ENCODE measurements around the gene GNG4. TPM values are rescaled to one million over a fixed set of nuclear protein-coding genes. Genes with fewer than 3 reads are reported as not detected.

GNG4 gene
- polyA plus RNA-seq, 4 donors, result 1.6 to 50.7 (median 5.2) TPM

DNA sequence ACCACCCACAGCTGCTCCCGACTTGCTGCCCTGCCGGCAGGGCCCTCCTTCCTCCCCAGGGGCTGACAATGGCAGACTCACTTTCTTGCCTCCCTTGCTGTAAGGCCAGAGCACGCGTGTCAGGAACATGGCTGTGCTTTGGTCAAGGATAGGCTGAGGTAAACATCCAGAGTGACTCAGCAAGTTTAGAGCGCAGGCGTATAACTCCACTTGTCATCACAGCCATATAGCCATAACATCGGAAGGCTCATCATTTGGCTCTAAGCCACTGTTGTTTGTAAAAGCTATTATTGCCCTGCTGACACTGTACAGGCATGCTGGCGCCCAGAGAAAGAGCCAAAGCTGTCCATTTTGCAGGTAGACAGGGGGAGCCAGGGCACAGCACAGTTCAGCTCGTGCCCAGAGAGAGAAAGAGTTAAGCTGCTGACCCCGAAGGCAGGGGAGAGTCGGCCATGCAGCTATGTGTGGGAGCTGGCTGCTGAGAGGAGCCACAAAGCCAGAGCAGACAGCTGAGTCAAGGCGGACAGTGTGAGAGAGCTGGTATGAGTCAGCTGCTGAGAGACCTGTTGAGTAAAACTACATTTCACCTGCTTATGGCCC is 60.6 kb downstream of the GNG4 start:
- H3K27ac ChIP-seq (ENCODE audit: low read depth in 1 of 3, low read length in 2 of 3), result no peak overlapping the region
- H3K36me3 ChIP-seq (ENCODE audit: control insufficient read depth in 3 of 3, insufficient read depth in 2 of 3, low read depth in 1 of 3, low read length in 3 of 3), result peaks cover 0 to 15% (median 0%) of the 10 kb centered on the region in 3 donors
- H3K27me3 ChIP-seq (ENCODE audit: control insufficient read depth in 3 of 3, insufficient read depth in 3 of 3, low read length in 3 of 3), result no peaks in the 10 kb centered on the region
- H3K9me3 ChIP-seq (ENCODE audit: control insufficient read depth in 2 of 2, insufficient read depth in 1 of 2, low read depth in 1 of 2, low read length in 1 of 2), result peaks cover 0 to 24% of the 10 kb centered on the region in 2 donors
- FAIRE-seq (no peak), DNase-seq (no peak)
- H3K4me1 ChIP-seq (ENCODE audit: control insufficient read depth in 3 of 3, insufficient read depth in 2 of 3, low read depth in 1 of 3, low read length in 2 of 3), result no peaks in the 10 kb centered on the region
- WGBS, 3 donors, result 87 to 89% (median 88%) methylated on average over 12 of the region's 12 CpGs
- no peak overlapping the region for H3K4me3 ChIP-seq (ENCODE audit: low read depth in 1 of 3, low read length in 3 of 3)

DNA sequence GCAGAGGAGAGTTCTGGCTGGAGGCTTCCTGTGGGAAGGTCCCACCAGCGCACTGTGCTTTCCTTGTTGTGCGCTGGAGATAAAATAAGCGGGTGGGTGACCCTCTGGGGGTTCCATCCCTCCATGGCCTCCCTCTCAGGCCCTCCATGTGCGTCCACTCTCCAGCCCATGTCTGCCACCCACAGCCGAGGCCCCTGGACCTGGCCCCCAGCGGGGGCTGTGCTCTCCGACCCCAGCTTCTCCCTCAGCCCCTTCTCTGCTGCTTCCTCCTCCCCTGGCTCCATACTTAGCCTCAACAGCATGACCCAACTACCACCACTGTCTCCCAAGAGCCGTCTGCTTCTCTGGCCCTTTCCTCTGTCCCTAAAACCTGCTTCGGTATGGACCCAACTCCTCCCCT is 61.4 kb downstream of the GNG4 start:
- Histone ChIP-seq H3K27me3 (ENCODE audit: control insufficient read depth in 3 of 3, insufficient read depth in 3 of 3, low read length in 3 of 3) (no peaks in the 10 kb centered on the region), H3K27ac (ENCODE audit: low read depth in 1 of 3, low read length in 2 of 3) (no peak overlapping the region), H3K4me1 (ENCODE audit: control insufficient read depth in 3 of 3, insufficient read depth in 2 of 3, low read depth in 1 of 3, low read length in 2 of 3) (no peaks in the 10 kb centered on the region), H3K4me3 (ENCODE audit: low read depth in 1 of 3, low read length in 3 of 3) (no peak overlapping the region), H3K36me3 (ENCODE audit: control insufficient read depth in 3 of 3, insufficient read depth in 2 of 3, low read depth in 1 of 3, low read length in 3 of 3) (peaks cover 0 to 15% (median 0%) of the 10 kb centered on the region in 3 donors), H3K9me3 (ENCODE audit: control insufficient read depth in 2 of 2, insufficient read depth in 1 of 2, low read depth in 1 of 2, low read length in 1 of 2) (peaks cover 0 to 24% of the 10 kb centered on the region in 2 donors)
- DNase-seq (no peak), FAIRE-seq (no peak)
- WGBS, 3 donors, result 84 to 95% (median 93%) methylated on average over 8 to 9 of the region's 9 CpGs

DNA sequence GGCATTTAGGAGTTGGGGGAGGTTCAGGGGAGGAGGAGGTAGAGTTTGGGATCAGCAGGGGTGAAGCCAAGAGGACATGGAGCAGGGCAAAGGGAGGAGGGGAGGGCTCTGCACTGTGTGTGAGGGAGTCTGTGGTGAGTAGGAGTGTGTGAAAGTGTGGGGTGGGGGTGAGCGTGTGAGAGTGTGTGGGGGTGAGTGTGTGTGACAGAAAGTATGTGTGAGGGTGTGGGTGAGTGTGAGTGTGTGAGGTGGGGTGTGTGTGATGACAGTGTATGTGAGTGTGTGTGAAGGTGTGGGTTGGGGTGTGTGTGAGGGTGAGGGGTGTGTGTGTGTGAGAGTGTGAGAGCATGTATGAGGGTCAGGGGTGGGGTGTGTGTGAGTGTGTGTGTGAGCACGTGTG is 62.6 kb downstream of the GNG4 start:
- WGBS, 3 donors, result 87 to 95% (median 91%) methylated on average over 2 of the region's 2 CpGs
- no peak for FAIRE-seq
- no peak overlapping the region for H3K27ac ChIP-seq (ENCODE audit: low read depth in 1 of 3, low read length in 2 of 3)

DNA sequence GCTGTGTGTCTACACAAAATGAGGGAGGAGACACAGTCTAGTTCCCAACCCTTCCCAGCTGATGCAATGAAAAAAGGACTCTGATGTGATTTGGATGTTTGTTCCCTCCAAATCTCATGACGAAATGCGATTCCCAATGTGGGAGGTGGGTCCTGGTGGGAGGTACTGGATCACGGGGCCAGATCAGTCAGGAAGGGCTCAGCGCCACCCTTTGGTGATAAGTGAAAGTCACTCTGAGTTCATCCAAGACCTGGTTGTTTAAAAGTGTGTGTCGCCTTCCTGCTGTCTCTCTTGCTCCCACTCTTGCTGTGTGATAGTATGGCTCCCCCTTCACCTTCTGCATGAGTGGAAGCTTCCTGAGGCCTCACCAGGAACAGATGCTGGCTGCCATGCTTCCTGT is 63.2 kb downstream of the GNG4 start:
- Histone ChIP-seq H3K9me3 (ENCODE audit: control insufficient read depth in 2 of 2, insufficient read depth in 1 of 2, low read depth in 1 of 2, low read length in 1 of 2) (peaks cover 0 to 24% of the 10 kb centered on the region in 2 donors), H3K27ac (ENCODE audit: low read depth in 1 of 3, low read length in 2 of 3) (no peak overlapping the region), H3K27me3 (ENCODE audit: control insufficient read depth in 3 of 3, insufficient read depth in 3 of 3, low read length in 3 of 3) (no peaks in the 10 kb centered on the region), H3K4me3 (ENCODE audit: low read depth in 1 of 3, low read length in 3 of 3) (no peak overlapping the region), H3K4me1 (ENCODE audit: control insufficient read depth in 3 of 3, insufficient read depth in 2 of 3, low read depth in 1 of 3, low read length in 2 of 3) (no peaks in the 10 kb centered on the region), H3K36me3 (ENCODE audit: control insufficient read depth in 3 of 3, insufficient read depth in 2 of 3, low read depth in 1 of 3, low read length in 3 of 3) (peaks cover 0 to 16% (median 0%) of the 10 kb centered on the region in 3 donors)
- no peak for DNase-seq
- no peak for FAIRE-seq
- 78 to 91% (median 88%) methylated on average over 5 of the region's 5 CpGs for WGBS, 3 donors

More for the DNA sequence above, 62.6 kb downstream of the GNG4 start:
- no peaks in the 10 kb centered on the region for H3K27me3 ChIP-seq (ENCODE audit: control insufficient read depth in 3 of 3, insufficient read depth in 3 of 3, low read length in 3 of 3)
- peaks cover 0 to 24% of the 10 kb centered on the region in 2 donors for H3K9me3 ChIP-seq (ENCODE audit: control insufficient read depth in 2 of 2, insufficient read depth in 1 of 2, low read depth in 1 of 2, low read length in 1 of 2)
- H3K36me3 ChIP-seq (ENCODE audit: control insufficient read depth in 3 of 3, insufficient read depth in 2 of 3, low read depth in 1 of 3, low read length in 3 of 3), result peaks cover 0 to 16% (median 0%) of the 10 kb centered on the region in 3 donors
- H3K4me3 ChIP-seq (ENCODE audit: low read depth in 1 of 3, low read length in 3 of 3), result no peak overlapping the region
- H3K4me1 ChIP-seq (ENCODE audit: control insufficient read depth in 3 of 3, insufficient read depth in 2 of 3, low read depth in 1 of 3, low read length in 2 of 3), result no peaks in the 10 kb centered on the region
- no peak for DNase-seq

DNA sequence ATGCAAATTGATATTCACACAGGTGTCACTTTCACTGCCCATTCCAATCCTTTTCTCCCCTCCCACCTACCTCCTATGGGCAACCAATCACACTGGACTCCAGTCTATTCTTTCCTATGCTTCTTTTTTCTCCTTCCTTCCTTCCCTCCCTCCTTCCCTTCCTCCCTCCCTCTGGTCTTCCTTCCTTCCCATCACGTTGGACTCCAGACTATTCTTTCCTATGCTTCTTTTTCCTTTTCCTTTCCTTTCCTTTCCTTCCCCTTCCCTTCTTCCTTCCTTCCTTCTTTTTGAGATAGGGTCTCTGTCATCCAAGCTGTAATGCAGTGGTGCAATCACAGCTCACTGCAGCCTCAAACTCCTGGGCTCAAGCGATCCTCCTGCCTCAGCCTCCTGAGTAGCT is 64.6 kb downstream of the GNG4 start:
- 64 to 70% (median 66%) methylated on average over 2 of the region's 2 CpGs for WGBS, 3 donors
- H3K27me3 ChIP-seq (ENCODE audit: control insufficient read depth in 3 of 3, insufficient read depth in 3 of 3, low read length in 3 of 3), result no peaks in the 10 kb centered on the region
- no peak for FAIRE-seq

DNA sequence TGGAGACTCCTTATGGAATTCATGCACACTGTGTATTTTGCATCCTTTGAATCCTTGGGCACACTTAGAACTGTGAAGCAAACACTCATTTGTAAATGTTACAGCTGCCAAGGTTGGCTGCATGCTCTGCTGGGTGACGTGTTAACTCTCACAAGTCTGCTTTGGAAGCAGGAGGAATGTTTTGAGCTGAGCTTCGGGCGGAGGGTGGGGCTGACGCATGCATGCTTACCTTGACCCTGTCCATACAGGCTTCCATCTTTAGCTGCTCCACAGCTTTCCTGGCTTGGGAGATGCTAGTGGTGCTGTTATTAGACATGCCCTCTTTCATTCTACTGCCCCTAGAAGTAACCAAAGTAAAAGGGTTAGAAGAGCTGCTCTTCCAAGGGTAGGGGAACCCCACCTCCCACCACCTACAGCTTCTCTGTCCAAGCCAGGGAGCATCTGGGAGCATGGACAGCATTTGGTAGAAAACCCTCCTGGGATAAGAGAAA is 66.0 kb downstream of the GNG4 start:
- Histone ChIP-seq H3K9me3 (ENCODE audit: control insufficient read depth in 2 of 2, insufficient read depth in 1 of 2, low read depth in 1 of 2, low read length in 1 of 2) (peaks cover 0 to 11% of the 10 kb centered on the region in 2 donors), H3K27ac (ENCODE audit: low read depth in 1 of 3, low read length in 2 of 3) (no peak overlapping the region), H3K4me1 (ENCODE audit: control insufficient read depth in 3 of 3, insufficient read depth in 2 of 3, low read depth in 1 of 3, low read length in 2 of 3) (no peaks in the 10 kb centered on the region), H3K27me3 (ENCODE audit: control insufficient read depth in 3 of 3, insufficient read depth in 3 of 3, low read length in 3 of 3) (no peaks in the 10 kb centered on the region), H3K36me3 (ENCODE audit: control insufficient read depth in 3 of 3, insufficient read depth in 2 of 3, low read depth in 1 of 3, low read length in 3 of 3) (peaks cover 0 to 9% (median 0%) of the 10 kb centered on the region in 3 donors), H3K4me3 (ENCODE audit: low read depth in 1 of 3, low read length in 3 of 3) (no peak overlapping the region)
- no peak for DNase-seq
- no peak for FAIRE-seq
- WGBS, 3 donors, result 69 to 77% (median 69%) methylated on average over 4 of the region's 4 CpGs

More for the DNA sequence above, 64.6 kb downstream of the GNG4 start:
- peaks cover 0 to 12% (median 0%) of the 10 kb centered on the region in 3 donors for H3K36me3 ChIP-seq (ENCODE audit: control insufficient read depth in 3 of 3, insufficient read depth in 2 of 3, low read depth in 1 of 3, low read length in 3 of 3)
- peaks cover 0 to 24% of the 10 kb centered on the region in 2 donors for H3K9me3 ChIP-seq (ENCODE audit: control insufficient read depth in 2 of 2, insufficient read depth in 1 of 2, low read depth in 1 of 2, low read length in 1 of 2)
- no peak overlapping the region for H3K4me3 ChIP-seq (ENCODE audit: low read depth in 1 of 3, low read length in 3 of 3)
- H3K4me1 ChIP-seq (ENCODE audit: control insufficient read depth in 3 of 3, insufficient read depth in 2 of 3, low read depth in 1 of 3, low read length in 2 of 3), result no peaks in the 10 kb centered on the region
- H3K27ac ChIP-seq (ENCODE audit: low read depth in 1 of 3, low read length in 2 of 3), result no peak overlapping the region
- DNase-seq, result no peak

DNA sequence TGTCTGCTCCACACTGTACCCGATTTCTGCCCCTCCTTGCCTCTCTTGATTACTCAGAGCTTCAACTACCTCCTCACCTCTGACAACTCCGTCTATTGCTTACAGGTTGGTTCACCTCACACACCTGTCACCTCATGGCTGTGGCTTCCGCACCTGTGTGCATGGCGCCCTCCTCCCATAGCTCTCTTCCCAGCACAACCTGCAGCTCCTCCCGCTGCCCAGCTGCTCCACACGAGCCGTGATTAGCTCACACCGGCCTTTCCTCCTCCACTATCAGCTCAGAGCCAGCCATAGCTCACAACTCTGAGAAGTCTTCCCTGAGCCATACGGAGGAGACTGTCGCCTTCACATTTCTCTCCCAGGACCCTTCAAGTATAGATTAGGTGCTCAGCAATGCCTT is 67.5 kb downstream of the GNG4 start:
- Histone ChIP-seq H3K27ac (ENCODE audit: low read depth in 1 of 3, low read length in 2 of 3) (no peak overlapping the region), H3K9me3 (ENCODE audit: control insufficient read depth in 2 of 2, insufficient read depth in 1 of 2, low read depth in 1 of 2, low read length in 1 of 2) (peaks cover 0 to 4% of the 10 kb centered on the region in 2 donors), H3K36me3 (ENCODE audit: control insufficient read depth in 3 of 3, insufficient read depth in 2 of 3, low read depth in 1 of 3, low read length in 3 of 3) (peaks cover 0 to 9% (median 0%) of the 10 kb centered on the region in 3 donors), H3K27me3 (ENCODE audit: control insufficient read depth in 3 of 3, insufficient read depth in 3 of 3, low read length in 3 of 3) (no peaks in the 10 kb centered on the region), H3K4me1 (ENCODE audit: control insufficient read depth in 3 of 3, insufficient read depth in 2 of 3, low read depth in 1 of 3, low read length in 2 of 3) (no peaks in the 10 kb centered on the region), H3K4me3 (ENCODE audit: low read depth in 1 of 3, low read length in 3 of 3) (no peak overlapping the region)
- FAIRE-seq, result no peak
- 86 to 89% (median 87%) methylated on average over 10 of the region's 10 CpGs for WGBS, 3 donors
- DNase-seq, result no peak

DNA sequence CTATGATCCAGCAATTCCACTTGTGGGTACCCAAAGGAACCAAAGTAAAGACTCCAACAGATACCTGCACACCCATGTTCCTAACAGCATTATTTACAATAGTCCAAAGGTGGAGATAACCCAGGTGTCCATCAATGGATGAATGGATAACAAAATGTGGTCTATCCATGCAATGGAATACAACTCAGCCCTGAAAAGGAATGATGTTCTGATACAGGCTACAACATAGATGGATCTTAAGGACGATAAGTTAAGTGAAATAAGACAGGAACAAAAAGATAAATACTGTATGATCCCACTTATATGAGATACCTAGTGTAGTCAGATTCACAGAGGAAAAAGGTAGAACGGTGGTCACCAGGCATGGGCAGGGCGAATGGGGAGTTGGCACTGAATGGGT is 69.7 kb downstream of the GNG4 start:
- DNase-seq, result no peak
- no peaks in the 10 kb centered on the region for H3K9me3 ChIP-seq (ENCODE audit: control insufficient read depth in 2 of 2, insufficient read depth in 1 of 2, low read depth in 1 of 2, low read length in 1 of 2)
- 86 to 90% (median 90%) methylated on average over 3 of the region's 3 CpGs for WGBS, 3 donors
- FAIRE-seq, result no peak
- no peaks in the 10 kb centered on the region for H3K4me1 ChIP-seq (ENCODE audit: control insufficient read depth in 3 of 3, insufficient read depth in 2 of 3, low read depth in 1 of 3, low read length in 2 of 3)
- peaks cover 0 to 3% (median 0%) of the 10 kb centered on the region in 3 donors for H3K36me3 ChIP-seq (ENCODE audit: control insufficient read depth in 3 of 3, insufficient read depth in 2 of 3, low read depth in 1 of 3, low read length in 3 of 3)
- no peak overlapping the region for H3K4me3 ChIP-seq (ENCODE audit: low read depth in 1 of 3, low read length in 3 of 3)
- no peaks in the 10 kb centered on the region for H3K27me3 ChIP-seq (ENCODE audit: control insufficient read depth in 3 of 3, insufficient read depth in 3 of 3, low read length in 3 of 3)
- H3K27ac ChIP-seq (ENCODE audit: low read depth in 1 of 3, low read length in 2 of 3), result no peak overlapping the region

DNA sequence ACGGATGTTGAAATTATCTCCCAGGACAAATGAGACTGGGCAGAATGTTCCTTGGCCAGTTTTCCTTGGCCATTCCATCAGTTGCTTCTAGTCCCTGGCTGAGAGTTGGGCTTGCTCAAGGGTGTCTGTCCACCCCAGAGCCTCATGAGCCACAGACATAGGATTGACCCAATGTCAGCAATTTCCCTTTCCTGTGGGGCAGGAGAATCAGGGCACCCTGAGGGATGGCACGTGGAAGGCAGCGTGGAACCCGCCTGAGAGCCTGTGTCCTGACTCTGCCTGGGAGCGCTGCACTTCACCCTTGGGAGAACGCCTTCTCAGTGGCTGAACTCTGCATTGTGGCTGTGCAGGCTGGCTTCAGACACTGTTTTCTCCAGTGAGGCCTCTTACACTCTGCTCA is 74.0 kb downstream of the GNG4 start:
- FAIRE-seq (no peak), DNase-seq (no peak)
- no peaks in the 10 kb centered on the region for H3K4me1 ChIP-seq (ENCODE audit: control insufficient read depth in 3 of 3, insufficient read depth in 2 of 3, low read depth in 1 of 3, low read length in 2 of 3)
- no peaks in the 10 kb centered on the region for H3K9me3 ChIP-seq (ENCODE audit: control insufficient read depth in 2 of 2, insufficient read depth in 1 of 2, low read depth in 1 of 2, low read length in 1 of 2)
- H3K4me3 ChIP-seq (ENCODE audit: low read depth in 1 of 3, low read length in 3 of 3), result no peak overlapping the region
- 86 to 91% (median 89%) methylated on average over 6 of the region's 6 CpGs for WGBS, 3 donors
- H3K27me3 ChIP-seq (ENCODE audit: control insufficient read depth in 3 of 3, insufficient read depth in 3 of 3, low read length in 3 of 3), result no peaks in the 10 kb centered on the region
- H3K27ac ChIP-seq (ENCODE audit: low read depth in 1 of 3, low read length in 2 of 3), result no peak overlapping the region
- no peaks in the 10 kb centered on the region for H3K36me3 ChIP-seq (ENCODE audit: control insufficient read depth in 3 of 3, insufficient read depth in 2 of 3, low read depth in 1 of 3, low read length in 3 of 3)
